SK-N-MC (cell line): Measurements from ENCODE around the gene TRIM67.

Source experiments
- EZH2 ChIP-seq: fragments of 200-600 bp; sonication (generic); IDR thresholded peaks from one replicate; pipeline ENCODE4 v1.6.1; 2017; ENCODE audit warnings: antibody characterized with exemption
- FOXP2 ChIP-seq: optimal IDR thresholded peaks from 2 replicates; pipeline ENCODE3; 2011; ENCODE audit warnings: mild to moderate bottlenecking, moderate library complexity; ENCODE audit not compliant: insufficient read depth; ENCODE audit errors: extremely low read length, control extremely low read depth
- POLR2AphosphoS5 ChIP-seq: IDR thresholded peaks from 2 replicates; pipeline ENCODE4 v1.6.1; 2012; ENCODE audit warnings: mild to moderate bottlenecking, low read depth, low read length, borderline replicate concordance

DNA sequence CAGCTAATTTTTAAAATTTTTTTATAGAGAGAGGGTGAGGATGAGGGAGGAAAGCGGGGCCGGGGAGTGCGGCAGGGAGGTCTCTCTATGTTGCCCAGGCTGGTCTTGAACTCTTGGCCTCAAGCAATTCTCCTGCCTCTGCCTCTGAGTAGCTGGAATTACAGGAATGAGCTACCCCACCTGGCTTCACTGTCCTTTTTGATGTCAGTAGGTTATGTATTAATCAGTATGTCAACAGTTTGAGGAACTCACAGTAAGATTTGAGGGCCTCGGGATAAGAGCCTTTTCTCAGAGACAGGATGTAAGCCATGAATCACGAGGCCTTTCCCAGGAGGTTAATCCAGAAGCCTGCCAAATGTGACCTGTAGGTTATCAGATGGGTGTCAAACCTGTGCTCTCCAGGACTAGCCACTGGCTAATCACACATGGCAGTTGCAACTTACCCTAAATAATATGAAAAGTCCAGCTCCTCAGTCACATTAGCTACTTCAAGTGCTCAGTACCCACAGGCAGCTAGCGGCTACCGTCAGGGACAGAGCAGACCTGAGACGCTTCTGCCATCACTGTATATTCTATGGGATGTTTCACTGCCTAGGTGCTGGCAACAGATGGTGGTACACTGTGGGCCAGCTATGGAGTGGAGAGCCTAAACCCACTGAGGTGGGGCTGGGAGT, 33.1 kb downstream of the TRIM67 start:
- no peak for TF ChIP-seq EZH2
- no peak for TF ChIP-seq POLR2AphosphoS5
- TF ChIP-seq FOXP2, result no peak
